Tibial nerve (tissue), 3 donors: ENCODE data around the gene SLC25A47.

ENCODE experiments used
- POLR2A ChIP-seq, 2 donors: fragments of 450-650 bp; IDR thresholded peaks; one replicate each; pipeline ENCODE4 v1.6.1; 2017; ENCODE audit warnings: antibody characterized with exemption in 2 of 2, mild to moderate bottlenecking in 2 of 2, moderate library complexity in 2 of 2
- TF ChIP-seq, protein P1 (sequence below), 5 experiments: fragments of 200-600 bp in 3 of 5; fragments of 450-650 bp in 2 of 5; sonication (generic) in 3 of 5; IDR thresholded peaks; one replicate each; pipeline ENCODE4 v1.5.1; 2016 to 2019; ENCODE audit warnings: antibody characterized with exemption in 5 of 5, mild to moderate bottlenecking in 3 of 5, moderate library complexity in 2 of 5

DNA sequence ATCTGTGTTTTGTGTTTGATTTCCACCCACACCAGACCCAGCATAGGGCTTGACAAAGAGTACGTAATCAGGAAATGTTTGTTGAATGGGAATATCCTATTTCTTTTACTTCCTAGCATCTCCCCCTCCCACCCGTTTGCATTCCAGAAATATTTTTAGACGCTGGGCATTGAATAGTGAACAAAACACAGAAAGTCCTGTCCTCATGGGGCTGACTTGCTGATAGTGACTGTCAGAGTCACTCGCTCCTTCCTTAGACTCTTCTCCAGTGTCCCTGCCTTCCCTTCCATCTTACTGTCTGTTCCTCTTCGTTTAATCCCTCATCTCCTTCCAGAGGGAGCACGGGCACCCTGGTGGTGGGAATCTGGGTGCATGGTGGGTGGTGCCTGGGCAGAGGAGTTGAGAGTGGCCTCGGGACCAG is 53.6 kb downstream of the SLC25A47 start:
- TF ChIP-seq, protein P1, sequence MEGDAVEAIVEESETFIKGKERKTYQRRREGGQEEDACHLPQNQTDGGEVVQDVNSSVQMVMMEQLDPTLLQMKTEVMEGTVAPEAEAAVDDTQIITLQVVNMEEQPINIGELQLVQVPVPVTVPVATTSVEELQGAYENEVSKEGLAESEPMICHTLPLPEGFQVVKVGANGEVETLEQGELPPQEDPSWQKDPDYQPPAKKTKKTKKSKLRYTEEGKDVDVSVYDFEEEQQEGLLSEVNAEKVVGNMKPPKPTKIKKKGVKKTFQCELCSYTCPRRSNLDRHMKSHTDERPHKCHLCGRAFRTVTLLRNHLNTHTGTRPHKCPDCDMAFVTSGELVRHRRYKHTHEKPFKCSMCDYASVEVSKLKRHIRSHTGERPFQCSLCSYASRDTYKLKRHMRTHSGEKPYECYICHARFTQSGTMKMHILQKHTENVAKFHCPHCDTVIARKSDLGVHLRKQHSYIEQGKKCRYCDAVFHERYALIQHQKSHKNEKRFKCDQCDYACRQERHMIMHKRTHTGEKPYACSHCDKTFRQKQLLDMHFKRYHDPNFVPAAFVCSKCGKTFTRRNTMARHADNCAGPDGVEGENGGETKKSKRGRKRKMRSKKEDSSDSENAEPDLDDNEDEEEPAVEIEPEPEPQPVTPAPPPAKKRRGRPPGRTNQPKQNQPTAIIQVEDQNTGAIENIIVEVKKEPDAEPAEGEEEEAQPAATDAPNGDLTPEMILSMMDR (IDR thresholded peaks at IDR 0.05) = no peak
- TF ChIP-seq POLR2A (IDR thresholded peaks at IDR 0.05) = no peak
